Activated CD4-positive, alpha-beta T cell treated with anti-CD3 and anti-CD28 coated beads, Interleukin-2, amount 50 U/mL, for 1 hour (primary cell): ENCODE data around the gene GRIN3B.

Experiments used
- DNase-seq: peaks from one replicate; pipeline ENCODE4 v3.0.0-alpha.2; 2020

The GRIN3B gene

GRCh38 chr19:966485-967088 is 33.6 kb upstream of the GRIN3B start:
- DNase-seq = no peak

- no peak for DNase-seq
Observed at GRCh38 chr19:970695-971094, 29.5 kb upstream of the GRIN3B start.

DNA sequence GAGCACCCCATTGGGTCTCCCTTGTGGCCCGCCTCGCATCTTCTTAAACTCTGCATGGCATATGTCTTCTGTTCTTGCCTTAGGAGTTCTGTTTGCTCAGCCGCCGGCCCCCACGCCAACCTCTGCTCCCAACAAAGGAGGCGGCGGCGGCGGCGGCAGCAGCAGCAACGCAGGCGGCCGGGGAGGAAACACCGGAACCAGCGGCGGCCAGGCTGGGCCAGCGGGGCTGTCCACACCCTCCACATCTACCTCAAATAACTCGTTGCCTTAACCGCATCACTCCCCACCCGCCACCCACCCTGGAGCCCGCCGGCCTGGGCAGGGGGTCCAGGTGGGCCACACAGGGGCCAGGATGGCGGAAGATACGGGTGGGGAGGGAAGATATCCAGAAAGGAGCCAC is 28.4 kb upstream of the GRIN3B start:
- no peak for DNase-seq

GRCh38 chr19:972281-972680 is 27.9 kb upstream of the GRIN3B start:
- DNase-seq = no peak

DNA sequence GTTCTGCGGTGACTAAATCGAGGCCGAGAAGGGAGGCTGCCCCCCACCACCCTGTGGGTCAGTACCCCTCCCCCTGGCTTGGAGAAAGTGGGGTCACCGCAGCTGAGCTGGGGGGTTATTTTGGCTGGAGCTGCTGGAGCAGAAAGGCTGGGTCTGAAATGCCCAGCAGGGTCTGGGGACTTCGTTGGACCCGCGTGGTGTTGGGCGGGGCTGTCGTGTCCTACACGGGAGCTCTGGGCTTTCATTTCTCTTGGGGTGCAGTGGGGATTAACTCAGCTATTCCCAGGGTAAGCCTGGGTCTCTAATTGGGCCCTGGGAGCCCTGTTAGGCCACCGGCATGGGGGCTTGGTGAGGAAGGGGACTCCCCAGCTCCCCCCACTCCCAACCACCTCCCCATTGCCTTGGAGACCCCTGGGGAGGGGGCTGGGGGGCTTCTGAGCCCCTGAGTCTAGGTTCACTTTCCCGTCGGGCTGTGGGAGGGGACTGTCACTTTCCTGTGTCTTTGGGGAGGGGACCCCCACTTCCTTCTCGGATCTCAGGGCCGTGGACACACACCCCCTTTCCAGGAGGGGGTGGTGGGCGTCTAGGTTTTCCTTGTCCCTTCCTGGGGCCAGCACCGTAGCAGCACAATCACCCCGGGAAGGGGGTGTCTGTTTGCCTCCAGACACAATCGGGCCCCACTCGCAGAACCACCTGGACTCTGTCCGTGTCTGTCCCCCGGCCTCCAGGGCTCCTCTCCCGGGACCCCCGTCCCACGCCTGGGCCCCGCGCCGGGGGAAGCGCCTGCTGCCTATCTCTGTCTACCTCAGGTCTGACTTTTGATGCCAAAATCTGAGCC is 26.3 kb upstream of the GRIN3B start:
- DNase-seq = no peak

GRCh38 chr19:974564-975257 is 25.5 kb upstream of the GRIN3B start:
- DNase-seq = no peak

DNA sequence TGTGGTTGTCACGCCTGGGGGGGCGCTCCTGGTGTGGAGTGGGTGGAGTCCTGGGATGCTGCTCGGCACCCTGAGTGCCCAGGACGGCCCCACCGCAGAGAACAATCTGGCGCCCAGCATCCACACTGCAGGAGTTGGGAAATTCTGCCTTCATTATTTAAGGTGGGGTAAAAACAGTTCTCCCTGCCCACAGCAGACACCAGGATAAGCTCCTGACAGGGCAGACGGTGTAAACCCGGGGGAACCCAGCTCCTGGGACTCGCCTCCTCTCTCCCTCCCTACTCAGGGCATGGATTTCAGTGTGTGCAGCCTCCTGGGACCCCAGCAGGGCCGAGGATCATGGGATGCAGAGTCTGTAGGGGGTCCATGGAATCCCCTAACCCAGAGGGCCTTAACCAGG is 23.7 kb upstream of the GRIN3B start:
- no peak for DNase-seq

DNA sequence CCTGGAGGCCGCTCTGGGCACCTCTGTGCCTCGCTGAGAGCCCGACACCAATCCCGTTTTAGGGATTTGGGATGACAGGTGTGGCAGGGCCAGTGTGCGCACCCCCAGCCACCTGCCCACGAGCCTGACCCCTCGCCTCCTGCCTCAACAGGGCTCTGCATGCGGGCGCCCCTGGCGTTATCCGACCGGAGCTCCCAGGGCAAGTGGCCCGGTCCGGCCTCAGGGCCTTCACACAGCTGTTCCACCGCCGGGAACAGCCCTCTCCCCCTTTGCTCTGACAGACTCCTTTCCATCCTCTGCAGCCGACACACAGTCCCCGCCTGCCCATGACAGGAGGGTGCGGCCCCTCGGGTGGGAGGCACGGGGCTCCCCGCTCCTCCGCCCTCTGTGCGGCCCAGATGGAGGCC is 23.2 kb upstream of the GRIN3B start:
- no peak for DNase-seq

DNA sequence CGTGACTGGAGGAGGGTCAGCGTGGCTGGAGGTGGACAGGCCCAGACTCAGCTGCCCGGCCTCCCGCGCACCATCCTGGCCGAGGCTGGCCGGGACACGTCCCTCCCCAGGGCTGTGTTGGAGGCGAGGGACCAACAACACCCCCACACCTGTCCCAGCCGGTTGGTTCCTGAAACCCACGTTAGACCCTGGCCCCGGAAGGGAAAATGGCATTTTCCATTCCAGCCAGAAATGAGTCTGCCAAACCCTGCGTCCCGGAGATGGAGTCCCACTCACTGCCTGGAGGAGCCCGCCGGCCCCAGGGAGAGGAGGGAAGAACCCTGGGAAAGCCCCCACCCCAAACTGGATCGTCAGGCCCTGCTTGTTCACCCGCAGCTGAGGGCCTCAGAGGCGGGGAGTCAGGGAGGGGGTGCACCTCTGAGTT is 20.9 kb upstream of the GRIN3B start:
- no peak for DNase-seq

GRCh38 chr19:980133-980998 is 19.9 kb upstream of the GRIN3B start:
- DNase-seq = no peak

DNA sequence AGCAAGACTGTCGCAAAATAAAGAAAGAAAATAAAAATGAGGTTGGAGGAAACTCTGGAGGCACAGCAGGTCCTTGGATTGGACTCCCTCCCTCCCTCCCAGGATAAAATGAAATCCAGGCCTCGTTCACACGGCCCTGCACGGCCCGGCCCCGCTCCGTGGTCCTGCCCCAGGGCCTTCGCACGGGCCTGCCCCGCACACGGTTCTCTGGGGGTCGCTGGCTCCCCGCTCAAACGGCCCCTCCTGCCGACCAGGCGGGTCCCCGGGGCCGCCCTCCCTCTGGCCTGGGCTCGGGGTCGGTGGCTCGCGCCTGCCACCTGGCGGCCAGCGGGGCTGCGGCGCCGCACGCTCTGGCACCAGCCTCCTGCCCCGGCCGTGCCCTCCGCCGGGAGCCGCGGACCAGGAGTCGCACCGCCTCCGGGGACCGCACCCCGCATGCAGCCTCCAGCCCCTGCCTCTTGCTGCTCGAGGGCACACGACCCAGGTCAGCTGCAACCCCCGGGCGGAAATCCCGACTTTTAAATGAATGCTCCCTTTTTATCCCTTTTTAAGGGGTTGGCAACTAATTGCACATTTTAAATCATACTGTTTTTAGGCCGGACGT is 17.6 kb upstream of the GRIN3B start:
- peak; percentile 70 for DNase-seq

GRCh38 chr19:984165-984967 is 15.9 kb upstream of the GRIN3B start, which contains the start of gene WDR18:
WDR18 (plus strand) TSS chr19:984345; CDS start chr19:984354, 9 bp downstream.
- DNase-seq = peak; percentile 82

- no peak for DNase-seq
Observed at GRCh38 chr19:986083-986482, 14.1 kb upstream of the GRIN3B start.

DNA sequence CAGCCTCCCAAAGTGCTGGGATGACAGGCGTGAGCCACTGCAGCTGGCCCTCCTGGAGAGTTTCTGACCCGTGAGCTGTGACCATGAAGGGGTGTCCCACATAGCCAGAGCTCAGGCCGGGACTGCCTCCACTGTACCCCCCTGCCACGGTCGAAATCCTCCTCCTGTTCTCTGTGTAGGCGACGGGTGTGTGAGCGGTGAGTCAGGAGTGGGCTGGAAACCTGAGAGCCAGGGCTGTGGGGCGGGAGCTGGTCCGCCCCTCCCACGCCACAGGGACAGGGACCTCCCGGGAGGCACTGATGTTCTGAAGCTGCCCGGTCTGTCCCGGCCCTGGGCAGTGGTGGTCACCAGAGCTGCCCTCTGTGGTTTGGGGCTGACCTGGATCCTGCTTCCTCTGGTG is 12.1 kb upstream of the GRIN3B start:
- no peak for DNase-seq

DNA sequence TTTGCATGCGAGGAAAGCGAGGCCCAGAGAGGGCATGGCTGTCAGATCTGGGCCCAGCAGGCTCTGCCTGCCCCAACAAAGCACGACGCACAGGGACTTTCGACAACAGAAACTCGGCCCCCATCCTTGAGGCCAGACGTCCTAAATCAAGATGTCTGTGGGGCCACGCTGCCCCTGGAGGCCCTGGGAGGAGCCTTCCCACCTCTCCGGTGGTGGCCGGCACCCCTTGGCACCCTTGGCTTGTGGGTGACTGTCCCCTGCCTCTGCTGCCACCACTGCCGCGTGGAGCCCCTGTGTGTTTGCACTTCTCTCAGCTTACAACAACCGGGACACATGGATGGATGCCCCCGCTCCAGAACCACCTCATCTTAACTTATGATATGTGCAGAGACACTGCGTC is 11.7 kb upstream of the GRIN3B start:
- no peak for DNase-seq

DNA sequence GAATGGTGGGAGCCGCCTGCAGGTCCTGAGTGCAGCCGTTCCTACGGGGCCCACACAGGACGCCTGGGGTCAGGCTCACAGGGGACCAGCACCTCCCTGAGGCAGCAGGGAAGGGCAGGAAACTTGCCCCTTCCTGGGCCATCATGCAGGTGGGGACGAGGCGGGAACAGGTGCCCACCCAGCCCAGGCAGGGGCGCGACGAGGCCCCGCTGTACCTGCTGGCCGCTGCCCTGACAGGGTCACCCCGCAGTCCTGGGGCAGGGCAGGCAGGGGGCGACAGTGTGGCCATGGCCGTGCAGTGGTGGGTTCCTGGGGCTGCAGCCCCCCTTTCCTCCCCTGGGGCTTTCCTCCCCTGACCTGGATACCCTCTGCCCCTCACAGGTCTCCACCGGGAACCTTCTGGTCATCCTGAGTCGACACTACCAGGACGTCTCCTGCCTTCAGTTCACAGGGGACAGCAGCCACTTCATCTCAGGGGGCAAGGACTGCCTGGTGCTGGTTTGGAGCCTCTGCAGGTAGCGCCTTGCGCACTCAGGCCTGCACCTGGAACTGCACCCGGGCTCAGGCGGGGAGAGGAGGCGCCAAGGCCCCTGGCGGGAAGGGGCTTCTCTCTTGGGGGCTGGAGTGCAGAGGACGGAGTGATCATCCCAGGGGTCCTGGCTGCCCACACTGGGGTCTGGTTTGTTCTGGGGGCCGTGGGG is 10.7 kb upstream of the GRIN3B start:
- no peak for DNase-seq

- DNase-seq = no peak
Observed at GRCh38 chr19:990119-990571, 10.1 kb upstream of the GRIN3B start.

DNA sequence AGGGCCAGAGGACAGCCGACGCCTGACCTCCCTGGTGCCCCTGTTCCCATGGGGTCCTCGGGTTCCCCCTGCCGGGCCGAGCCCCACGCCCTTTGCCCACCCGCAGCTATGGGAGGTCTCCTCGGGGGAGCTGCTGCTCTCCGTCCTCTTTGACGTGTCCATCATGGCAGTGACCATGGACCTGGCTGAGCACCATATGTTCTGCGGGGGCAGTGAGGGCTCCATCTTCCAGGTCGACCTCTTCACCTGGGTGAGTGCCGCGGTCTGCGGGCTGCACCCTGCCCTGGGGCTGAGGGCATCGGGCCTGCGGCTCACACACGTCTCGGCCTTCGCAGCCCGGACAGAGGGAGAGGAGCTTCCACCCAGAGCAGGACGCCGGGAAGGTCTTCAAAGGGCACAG is 9.5 kb upstream of the GRIN3B start:
- no peak for DNase-seq

DNA sequence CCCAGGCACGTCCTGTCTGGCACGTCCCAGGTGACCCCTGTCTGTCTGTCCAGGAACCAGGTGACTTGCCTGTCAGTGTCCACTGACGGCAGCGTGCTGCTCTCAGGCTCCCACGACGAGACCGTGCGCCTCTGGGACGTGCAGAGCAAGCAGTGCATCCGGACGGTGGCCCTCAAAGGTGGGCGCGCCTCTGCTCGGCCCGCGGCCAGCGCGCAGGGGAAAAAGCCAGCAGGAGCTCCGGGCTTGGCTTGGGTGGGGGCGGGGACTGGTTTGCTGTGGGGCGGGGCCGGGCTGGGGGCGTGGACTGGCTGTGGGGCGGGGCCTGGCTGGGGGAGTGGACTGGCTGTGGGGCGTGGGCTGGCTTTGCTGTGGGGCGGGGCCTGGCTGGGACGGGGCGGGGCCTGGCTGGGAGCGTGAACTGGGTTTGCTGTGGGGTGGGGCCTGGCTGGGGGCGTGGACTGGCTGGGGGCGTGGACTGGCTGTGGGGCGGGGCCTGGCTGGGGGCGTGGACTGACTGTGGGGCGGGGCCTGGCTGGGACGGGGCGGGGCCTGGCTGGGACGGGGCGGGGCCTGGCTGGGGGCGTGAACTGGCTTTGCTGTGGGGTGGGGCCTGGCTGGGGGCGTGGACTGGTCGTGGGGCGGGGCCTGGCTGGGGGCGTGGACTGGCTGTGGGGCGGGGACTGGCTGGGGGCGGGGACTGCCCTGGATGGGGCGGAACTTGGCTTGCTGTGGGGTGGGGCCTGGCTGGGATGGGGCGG is 8.9 kb upstream of the GRIN3B start:
- DNase-seq = peak; percentile 75
